Astrocyte of the cerebellum (primary cell): ENCODE measurements around the gene PCDH9.

Experiments used
- DNase-seq: peaks from one replicate; pipeline ENCODE4 v3.0.0-alpha.2; 2011; ENCODE audit warnings: low read depth
- H3K4me3 ChIP-seq: 2 replicates; pipeline ENCODE4 v1.5.1; 2011; ENCODE audit warnings: mild to moderate bottlenecking, low read depth, low read length, moderate library complexity
- CTCF ChIP-seq: IDR thresholded peaks from 2 replicates; pipeline ENCODE4 v1.5.1; 2012; ENCODE audit warnings: low read length, low read depth, moderate library complexity, mild to moderate bottlenecking; ENCODE audit errors: missing control alignments
- in situ Hi-C: cut with HindIII; loops from 2 replicates; pipeline ENCODE4 v1.10.0; 2017; ENCODE audit warnings: low sequenced_read_pairs

PCDH9 gene

GRCh38 chr13:66860878-66861417, 369.2 kb downstream of the PCDH9 start:
- TF ChIP-seq CTCF: no peak
- in situ Hi-C loops: no loop called here
- no peak overlapping the region for H3K4me3 ChIP-seq
- no peak for DNase-seq

- in situ Hi-C loops: no loop called here
These were observed 369.9 kb downstream of the PCDH9 start for GRCh38 chr13:66859934-66860877.

GRCh38 chr13:66859078-66859477, 371.1 kb downstream of the PCDH9 start:
- in situ Hi-C loops: no loop called here
- no peak for TF ChIP-seq CTCF
- no peak overlapping the region for H3K4me3 ChIP-seq
- DNase-seq: no peak

More at GRCh38 chr13:66859934-66860877, 369.9 kb downstream of the PCDH9 start:
- no peak for TF ChIP-seq CTCF
- DNase-seq: no peak
- no peak overlapping the region for H3K4me3 ChIP-seq

- no peak overlapping the region for H3K4me3 ChIP-seq
- no peak for TF ChIP-seq CTCF
- DNase-seq: no peak
- in situ Hi-C loops: no loop called here
These were observed 372.0 kb downstream of the PCDH9 start for GRCh38 chr13:66858163-66858562.

GRCh38 chr13:66855131-66855530, 375.0 kb downstream of the PCDH9 start:
- DNase-seq: no peak
- no peak for TF ChIP-seq CTCF
- in situ Hi-C loops: no loop called here

GRCh38 chr13:66853564-66853963, 376.6 kb downstream of the PCDH9 start:
- no peak overlapping the region for H3K4me3 ChIP-seq
- in situ Hi-C loops: no loop called here
- DNase-seq: no peak
- no peak for TF ChIP-seq CTCF

More at GRCh38 chr13:66855131-66855530, 375.0 kb downstream of the PCDH9 start:
- H3K4me3 ChIP-seq: no peak overlapping the region
